Panc1 (cell line): ENCODE data around the gene PRPF40A. TPM values are rescaled to one million over a fixed set of nuclear protein-coding genes. Genes with fewer than 3 reads are reported as not detected.

Experiments used
- ATAC-seq: fragments of 200-7000 bp; cut with Tn5 transposase; 2 replicates; pipeline ENCODE4 v1.9.1; 2020; ENCODE audit warnings: mild to moderate bottlenecking, moderate library complexity
- BruUV-seq: library from RNA; stranded (reverse); fragments of 400-500 nt; replicated peaks from 2 replicates; lab custom pipeline; 2021; lab: Mats Ljungman, UMichigan
- CTCF ChIA-PET: fragments of 300-600 bp; sonication (Branson Sonifier 250); formaldehyde crosslinking; loops from one replicate; lab custom pipeline; 2022; ENCODE audit warnings: antibody characterized with exemption; lab: Charles Lee
- POLR2A ChIA-PET: fragments of 300-600 bp; sonication (Branson Sonifier 250); formaldehyde crosslinking; loops from one replicate; lab custom pipeline; 2022; ENCODE audit warnings: antibody characterized with exemption; lab: Charles Lee
- DNase-seq: peaks from one replicate; pipeline ENCODE4 v3.0.0-alpha.2; 2010; ENCODE audit warnings: low read depth, low spot score
- H3K27ac ChIP-seq: 2 replicates; pipeline ENCODE4 v1.5.1; 2011; ENCODE audit warnings: mild to moderate bottlenecking, low read length, inconsistent platforms
- H3K27me3 ChIP-seq: fragments of 200-500 bp; sonication (Bioruptor generic); 2 replicates; pipeline ENCODE4 v1.6.0; 2014; ENCODE audit warnings: low read length, inconsistent platforms; ENCODE audit not compliant: control insufficient read depth, insufficient read depth
- H3K36me3 ChIP-seq: fragments of 200-500 bp; sonication (Bioruptor generic); 2 replicates; pipeline ENCODE4 v1.5.1; 2014; ENCODE audit warnings: inconsistent platforms, mild to moderate bottlenecking, low read length, moderate library complexity; ENCODE audit not compliant: control insufficient read depth, insufficient read depth
- H3K4me1 ChIP-seq: 2 replicates; pipeline ENCODE4 v1.5.1; 2011; ENCODE audit warnings: inconsistent platforms, mild to moderate bottlenecking, low read length, moderate library complexity; ENCODE audit not compliant: control insufficient read depth, insufficient read depth
- H3K4me3 ChIP-seq, 2 experiments: 2 replicates each; pipeline ENCODE4 v1.5.1; 2011 to 2012; ENCODE audit warnings: low read depth in 2 of 2, low read length in 2 of 2, mild to moderate bottlenecking in 2 of 2, inconsistent platforms in 1 of 2, moderate library complexity in 1 of 2
- H3K9me3 ChIP-seq: fragments of 200-500 bp; sonication (Bioruptor generic); 2 replicates; pipeline ENCODE4 v1.5.1; 2014; ENCODE audit warnings: low read depth, mild to moderate bottlenecking, inconsistent platforms, low read length, moderate library complexity; ENCODE audit not compliant: control insufficient read depth, insufficient read depth
- POLR2AphosphoS5 ChIP-seq: IDR thresholded peaks from 2 replicates; pipeline ENCODE4 v1.6.1; 2012; ENCODE audit warnings: mild to moderate bottlenecking, low read depth, low read length, moderate library complexity
- SIN3A ChIP-seq: IDR thresholded peaks from 2 replicates; pipeline ENCODE4 v1.6.1; 2012; ENCODE audit warnings: low read depth, mild to moderate bottlenecking, low read length, moderate library complexity, borderline replicate concordance; ENCODE audit not compliant: insufficient read depth
- TCF7L2 ChIP-seq: IDR thresholded peaks from 2 replicates; pipeline ENCODE4 v1.6.1; 2011; ENCODE audit warnings: mild to moderate bottlenecking, low read depth, low read length, inconsistent platforms
- in situ Hi-C: cut with HindIII; loops from 2 replicates; pipeline ENCODE4 v1.10.0; 2016; ENCODE audit warnings: low sequenced_read_pairs, low pct_unique_long_range_greater_than_20kb
- intact Hi-C: fragments of 100-400 bp; cut with micrococcal nuclease; formaldehyde crosslinking; loops from one replicate; pipeline ENCODE4 v1.10.0; 2022; ENCODE audit not compliant: unreplicated experiment
- total RNA-seq: library from RNA; stranded (reverse); gene quantifications from one replicate; pipeline ENCODE4 v1.2.1, GENCODE V29; 2021; ENCODE audit not compliant: unreplicated experiment
- TF ChIP-seq, protein P1 (sequence below), 2 experiments: IDR thresholded peaks; 2 replicates each; pipeline ENCODE4 v1.6.1; 2011 to 2012; ENCODE audit warnings: low read depth in 2 of 2, control low read depth in 1 of 2, low read length in 1 of 2, mild to moderate bottlenecking in 1 of 2, moderate library complexity in 1 of 2; ENCODE audit not compliant: insufficient read depth in 1 of 2
- TF ChIP-seq, protein P2 (sequence below): fragments of 450-650 bp; IDR thresholded peaks from 2 replicates; pipeline ENCODE4 v1.5.1; 2017; ENCODE audit warnings: mild to moderate bottlenecking

PRPF40A gene
- total RNA-seq, 1 experiment from 2014 or later = 142 TPM

DNA sequence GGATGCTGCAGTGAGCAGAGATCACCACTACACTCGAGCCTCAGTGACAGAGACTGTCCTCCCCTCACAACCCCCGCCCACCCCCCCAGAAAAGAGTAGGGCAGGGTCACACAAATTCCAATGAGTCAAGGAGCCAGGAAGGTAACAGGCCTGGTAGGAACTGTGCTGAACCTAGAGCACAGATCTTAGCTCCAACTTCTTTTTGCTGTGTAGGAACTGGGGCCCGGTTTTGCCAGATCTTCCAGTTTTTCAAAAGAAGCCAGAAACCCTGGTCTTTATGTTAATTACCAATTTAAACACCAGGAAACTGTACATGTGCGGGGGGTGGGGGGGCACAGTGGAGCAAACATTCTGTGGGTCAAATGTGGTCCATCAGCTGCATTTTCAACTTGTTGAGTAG lies 71.0 kb downstream of the PRPF40A start:
- H3K4me1 ChIP-seq = peaks cover 20% of the 10 kb centered on the region
- no peak overlapping the region for H3K4me3 ChIP-seq
- TF ChIP-seq, protein P1, sequence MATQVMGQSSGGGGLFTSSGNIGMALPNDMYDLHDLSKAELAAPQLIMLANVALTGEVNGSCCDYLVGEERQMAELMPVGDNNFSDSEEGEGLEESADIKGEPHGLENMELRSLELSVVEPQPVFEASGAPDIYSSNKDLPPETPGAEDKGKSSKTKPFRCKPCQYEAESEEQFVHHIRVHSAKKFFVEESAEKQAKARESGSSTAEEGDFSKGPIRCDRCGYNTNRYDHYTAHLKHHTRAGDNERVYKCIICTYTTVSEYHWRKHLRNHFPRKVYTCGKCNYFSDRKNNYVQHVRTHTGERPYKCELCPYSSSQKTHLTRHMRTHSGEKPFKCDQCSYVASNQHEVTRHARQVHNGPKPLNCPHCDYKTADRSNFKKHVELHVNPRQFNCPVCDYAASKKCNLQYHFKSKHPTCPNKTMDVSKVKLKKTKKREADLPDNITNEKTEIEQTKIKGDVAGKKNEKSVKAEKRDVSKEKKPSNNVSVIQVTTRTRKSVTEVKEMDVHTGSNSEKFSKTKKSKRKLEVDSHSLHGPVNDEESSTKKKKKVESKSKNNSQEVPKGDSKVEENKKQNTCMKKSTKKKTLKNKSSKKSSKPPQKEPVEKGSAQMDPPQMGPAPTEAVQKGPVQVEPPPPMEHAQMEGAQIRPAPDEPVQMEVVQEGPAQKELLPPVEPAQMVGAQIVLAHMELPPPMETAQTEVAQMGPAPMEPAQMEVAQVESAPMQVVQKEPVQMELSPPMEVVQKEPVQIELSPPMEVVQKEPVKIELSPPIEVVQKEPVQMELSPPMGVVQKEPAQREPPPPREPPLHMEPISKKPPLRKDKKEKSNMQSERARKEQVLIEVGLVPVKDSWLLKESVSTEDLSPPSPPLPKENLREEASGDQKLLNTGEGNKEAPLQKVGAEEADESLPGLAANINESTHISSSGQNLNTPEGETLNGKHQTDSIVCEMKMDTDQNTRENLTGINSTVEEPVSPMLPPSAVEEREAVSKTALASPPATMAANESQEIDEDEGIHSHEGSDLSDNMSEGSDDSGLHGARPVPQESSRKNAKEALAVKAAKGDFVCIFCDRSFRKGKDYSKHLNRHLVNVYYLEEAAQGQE (IDR thresholded peaks at IDR 0.05; ENCODE audit: insufficient read depth in 1 of 2, low read depth in 2 of 2, low read length in 1 of 2) = no peak
- TF ChIP-seq POLR2AphosphoS5 (no peak), SIN3A (no peak)
- TF ChIP-seq, protein P2, sequence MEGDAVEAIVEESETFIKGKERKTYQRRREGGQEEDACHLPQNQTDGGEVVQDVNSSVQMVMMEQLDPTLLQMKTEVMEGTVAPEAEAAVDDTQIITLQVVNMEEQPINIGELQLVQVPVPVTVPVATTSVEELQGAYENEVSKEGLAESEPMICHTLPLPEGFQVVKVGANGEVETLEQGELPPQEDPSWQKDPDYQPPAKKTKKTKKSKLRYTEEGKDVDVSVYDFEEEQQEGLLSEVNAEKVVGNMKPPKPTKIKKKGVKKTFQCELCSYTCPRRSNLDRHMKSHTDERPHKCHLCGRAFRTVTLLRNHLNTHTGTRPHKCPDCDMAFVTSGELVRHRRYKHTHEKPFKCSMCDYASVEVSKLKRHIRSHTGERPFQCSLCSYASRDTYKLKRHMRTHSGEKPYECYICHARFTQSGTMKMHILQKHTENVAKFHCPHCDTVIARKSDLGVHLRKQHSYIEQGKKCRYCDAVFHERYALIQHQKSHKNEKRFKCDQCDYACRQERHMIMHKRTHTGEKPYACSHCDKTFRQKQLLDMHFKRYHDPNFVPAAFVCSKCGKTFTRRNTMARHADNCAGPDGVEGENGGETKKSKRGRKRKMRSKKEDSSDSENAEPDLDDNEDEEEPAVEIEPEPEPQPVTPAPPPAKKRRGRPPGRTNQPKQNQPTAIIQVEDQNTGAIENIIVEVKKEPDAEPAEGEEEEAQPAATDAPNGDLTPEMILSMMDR = no peak
- ChIA-PET CTCF (interaction anchor here (0.7 kb wide), 1 partner anchor 21 kb away, joined by 3 read pairs; no protein-coding TSS in a partner anchor), POLR2A (no interaction called here)
- intact Hi-C loops = no loop called here
- H3K27me3 ChIP-seq = no peaks in the 10 kb centered on the region
- ATAC-seq (no peak), DNase-seq (no peak)
- no peaks in the 10 kb centered on the region for H3K9me3 ChIP-seq
- BruUV-seq = no TSS peak
- in situ Hi-C loops = no loop called here
- H3K27ac ChIP-seq = no peak overlapping the region
- H3K36me3 ChIP-seq = peaks cover 6% of the 10 kb centered on the region; the same call in 1 of the 2 replicates

DNA sequence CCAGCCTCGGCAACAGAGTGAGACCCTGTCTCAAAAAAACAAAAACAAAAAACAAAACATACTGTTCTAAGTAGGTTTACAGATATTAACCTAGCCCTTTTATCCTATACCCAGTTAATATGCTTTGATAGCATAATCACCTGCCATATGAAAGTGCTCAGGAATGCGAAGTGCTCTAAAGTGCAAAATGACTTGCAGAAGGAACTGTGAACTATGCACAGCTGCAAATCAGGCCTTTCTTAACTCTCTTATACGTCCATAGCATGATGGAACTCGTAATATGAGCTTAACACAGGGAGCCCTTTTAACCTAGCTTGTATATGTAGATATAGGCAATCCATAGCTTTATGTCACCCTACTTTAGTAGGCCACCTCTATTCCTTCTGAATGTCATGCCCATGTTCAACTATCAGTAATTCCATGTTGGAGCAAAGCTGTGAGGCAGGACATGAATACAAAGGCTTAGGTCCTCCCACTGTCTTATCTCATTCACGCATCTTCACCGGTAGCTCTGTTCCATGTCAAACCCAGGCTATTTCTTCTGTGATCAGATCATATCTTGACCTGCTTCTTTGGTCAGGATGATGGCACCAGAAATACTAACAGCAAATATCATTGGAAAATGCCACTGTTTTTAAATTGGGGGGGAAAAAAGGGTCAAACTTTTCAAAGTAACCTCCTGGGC lies 72.9 kb downstream of the PRPF40A start:
- in situ Hi-C loops (no loop called here), intact Hi-C loops (no loop called here)
- DNase-seq (no peak), ATAC-seq (no peak)
- TF ChIP-seq POLR2AphosphoS5 (no peak), TCF7L2 (no peak), SIN3A (no peak)
- TF ChIP-seq, protein P2 = no peak
- TF ChIP-seq, protein P1 (IDR thresholded peaks at IDR 0.05; ENCODE audit: insufficient read depth in 1 of 2, low read depth in 2 of 2, low read length in 1 of 2) = no peak
- Histone ChIP-seq H3K4me3 (no peak overlapping the region), H3K27me3 (no peaks in the 10 kb centered on the region), H3K36me3 (peaks cover 4% of the 10 kb centered on the region; the same call in 1 of the 2 replicates), H3K4me1 (peaks cover 15% of the 10 kb centered on the region), H3K27ac (no peak overlapping the region), H3K9me3 (no peaks in the 10 kb centered on the region)
- BruUV-seq = no TSS peak
- POLR2A ChIA-PET = no interaction called here
- CTCF ChIA-PET = no interaction called here
